GM23338 (cell line): ENCODE measurements around the gene GNB1L. TPM values are rescaled to one million over a fixed set of nuclear protein-coding genes. Genes with fewer than 3 reads are reported as not detected.

ENCODE experiments used
- ATAC-seq: fragments of 200-7000 bp; cut with Tn5 transposase; 3 replicates; pipeline ENCODE4 v1.9.1; 2020
- DNase-seq: peaks from one replicate; pipeline ENCODE4 v3.0.0-alpha.2; 2015; ENCODE audit warnings: low spot score
- H2AFZ ChIP-seq: fragments of 200-600 bp; sonication (generic); 2 replicates; pipeline ENCODE4 v1.8.0; 2016; ENCODE audit warnings: antibody characterized with exemption, mild to moderate bottlenecking, moderate library complexity
- H3F3A ChIP-seq: fragments of 200-600 bp; sonication (generic); replicated peaks from 2 replicates; pipeline ENCODE4 v1.8.0; 2017; ENCODE audit warnings: antibody characterized with exemption, mixed run types, low read depth
- H3K27ac ChIP-seq: fragments of 200-600 bp; sonication (generic); 2 replicates; pipeline ENCODE4 v1.6.1; 2016; ENCODE audit warnings: low read depth
- H3K27me3 ChIP-seq: fragments of 200-600 bp; sonication (generic); 2 replicates; pipeline ENCODE4 v1.8.0; 2016; ENCODE audit warnings: mild to moderate bottlenecking, mixed run types, moderate library complexity; ENCODE audit not compliant: insufficient read depth
- H3K36me3 ChIP-seq: fragments of 200-600 bp; sonication (generic); 2 replicates; pipeline ENCODE4 v1.8.0; 2016; ENCODE audit warnings: mild to moderate bottlenecking; ENCODE audit not compliant: insufficient read depth
- H3K4me1 ChIP-seq: fragments of 200-600 bp; sonication (generic); 2 replicates; pipeline ENCODE4 v1.8.0; 2016; ENCODE audit warnings: mild to moderate bottlenecking, moderate library complexity; ENCODE audit not compliant: insufficient read depth
- H3K4me2 ChIP-seq: fragments of 200-600 bp; sonication (generic); 2 replicates; pipeline ENCODE4 v1.7.1; 2017; ENCODE audit warnings: mixed run types
- H3K4me3 ChIP-seq: fragments of 200-600 bp; sonication (generic); 2 replicates; pipeline ENCODE4 v1.6.1; 2016; ENCODE audit warnings: mixed run types
- H3K79me2 ChIP-seq: fragments of 200-600 bp; sonication (generic); replicated peaks from 2 replicates; pipeline ENCODE4 v1.8.0; 2017; ENCODE audit warnings: mild to moderate bottlenecking; ENCODE audit not compliant: insufficient read depth
- H3K9me2 ChIP-seq: fragments of 200-600 bp; sonication (generic); 2 replicates; pipeline ENCODE4 v1.8.0; 2017; ENCODE audit not compliant: insufficient read depth
- H4K20me1 ChIP-seq: fragments of 200-600 bp; sonication (generic); replicated peaks from 2 replicates; pipeline ENCODE4 v1.8.0; 2017; ENCODE audit warnings: mild to moderate bottlenecking; ENCODE audit not compliant: insufficient read depth
- H3K27ac Mint-ChIP-seq: 2 replicates; pipeline ENCODE4 v1.8.0; 2020; ENCODE audit warnings: inconsistent platforms, mild to moderate bottlenecking, moderate library complexity, mixed read lengths
- H3K27me3 Mint-ChIP-seq: 3 replicates; pipeline ENCODE4 v1.8.0; 2022; ENCODE audit warnings: low read depth, mild to moderate bottlenecking, moderate library complexity, mixed read lengths, inconsistent platforms; ENCODE audit not compliant: insufficient read depth, poor library complexity
- H3K36me3 Mint-ChIP-seq: 3 replicates; pipeline ENCODE4 v1.8.0; 2021; ENCODE audit warnings: low read depth, mild to moderate bottlenecking, inconsistent platforms, moderate library complexity, mixed read lengths
- H3K4me1 Mint-ChIP-seq: 3 replicates; pipeline ENCODE4 v1.8.0; 2020; ENCODE audit warnings: mild to moderate bottlenecking, inconsistent platforms, mixed read lengths
- H3K4me3 Mint-ChIP-seq: 3 replicates; pipeline ENCODE4 v1.8.0; 2021; ENCODE audit warnings: moderate library complexity, mild to moderate bottlenecking, inconsistent platforms, mixed read lengths
- H3K9me3 Mint-ChIP-seq: 3 replicates; pipeline ENCODE4 v1.8.0; 2020; ENCODE audit warnings: moderate library complexity, mild to moderate bottlenecking, inconsistent platforms, mixed read lengths
- CREB1 ChIP-seq: fragments of 250-450 bp; sonication (Bioruptor Pico); IDR thresholded peaks from 2 replicates; pipeline ENCODE4 v1.5.0; 2020; ENCODE audit warnings: low read depth, mild to moderate bottlenecking, moderate library complexity
- CTCF ChIP-seq, 2 experiments: fragments of 200-600 bp in 1 of 2; sonication (generic) in 1 of 2; conservative IDR thresholded peaks; 2 replicates each; pipeline versions ENCODE4 v1.5.1 to v1.6.1; 2016 to 2017; ENCODE audit warnings: antibody characterized with exemption in 2 of 2, low read depth in 2 of 2, mild to moderate bottlenecking in 2 of 2, moderate library complexity in 1 of 2
- ETS1 ChIP-seq: IDR thresholded peaks from 2 replicates; pipeline ENCODE4 v1.6.1; 2016; ENCODE audit warnings: antibody characterized with exemption
- EZH2 ChIP-seq: fragments of 200-600 bp; sonication (generic); IDR thresholded peaks from one replicate; pipeline ENCODE4 v1.8.0; 2017; ENCODE audit warnings: antibody characterized with exemption, mild to moderate bottlenecking, low read depth; ENCODE audit not compliant: unreplicated experiment
- EZH2phosphoT487 ChIP-seq: fragments of 200-600 bp; sonication (generic); IDR thresholded peaks from one replicate; pipeline ENCODE4 v1.8.1; 2018; ENCODE audit warnings: antibody characterized with exemption; ENCODE audit not compliant: unreplicated experiment
- JUNB ChIP-seq: IDR thresholded peaks from one replicate; pipeline ENCODE4 v1.6.1; 2016; ENCODE audit warnings: antibody characterized with exemption; ENCODE audit not compliant: unreplicated experiment
- NANOG ChIP-seq: IDR thresholded peaks from 2 replicates; pipeline ENCODE4 v1.6.1; 2016; ENCODE audit warnings: antibody characterized with exemption, borderline replicate concordance
- POLR2AphosphoS5 ChIP-seq: IDR thresholded peaks from 2 replicates; pipeline ENCODE4 v1.6.1; 2016; ENCODE audit warnings: antibody characterized with exemption, low read depth
- REST ChIP-seq: IDR thresholded peaks from one replicate; pipeline ENCODE4 v1.6.1; 2018; ENCODE audit warnings: antibody characterized with exemption; ENCODE audit not compliant: unreplicated experiment
- STAT1 ChIP-seq: IDR thresholded peaks from one replicate; pipeline ENCODE4 v1.6.1; 2016; ENCODE audit warnings: antibody characterized with exemption; ENCODE audit not compliant: unreplicated experiment
- ZNF114 ChIP-seq: fragments of 250-450 bp; sonication (Bioruptor Pico); IDR thresholded peaks from 2 replicates; pipeline ENCODE4 v1.5.0; 2020; ENCODE audit warnings: mild to moderate bottlenecking, moderate library complexity
- ZNF331 ChIP-seq: fragments of 250-450 bp; sonication (Bioruptor Pico); IDR thresholded peaks from 2 replicates; pipeline ENCODE4 v1.5.0; 2020; ENCODE audit warnings: low read depth, mild to moderate bottlenecking, moderate library complexity
- ZNF462 ChIP-seq: fragments of 250-450 bp; sonication (Bioruptor Pico); IDR thresholded peaks from 2 replicates; pipeline ENCODE4 v1.5.0; 2020; ENCODE audit warnings: mild to moderate bottlenecking, moderate library complexity
- polyA plus RNA-seq: library from polyadenylated mRNA; unstranded; fragments of >200 nt; fragmentation: Nextera tagmentation; extraction: Ambion mirVana; gene quantifications from 2 replicates; pipeline ENCODE4 v1.2.1, GENCODE V29; 2016
- total RNA-seq: library from RNA; depleted of rRNA; stranded (reverse); fragments of >200 nt; shearing (Covaris generic); gene quantifications from 2 replicates; pipeline ENCODE4 v1.2.3, GENCODE V29; 2014

The GNB1L gene
- total and polyA plus RNA-seq, 2 experiments from 2014 or later, result 15.2 to 27.8 TPM

GRCh38 chr22:19815823-19816290 is 38.8 kb downstream of the GNB1L start:
- Mint-ChIP-seq H3K9me3 (no peaks in the 10 kb centered on the region), H3K4me1 (no peaks in the 10 kb centered on the region), H3K36me3 (no peaks in the 10 kb centered on the region), H3K27ac (no peak overlapping the region), H3K27me3 (peaks cover 8% of the 10 kb centered on the region), H3K4me3 (no peak overlapping the region)
- DNase-seq, result no peak
- no peaks in the 10 kb centered on the region for H3K9me2 ChIP-seq
- H3K27ac ChIP-seq, result no peak overlapping the region
- ATAC-seq, result no peak
- H3K4me3 ChIP-seq, result no peak overlapping the region
- TF ChIP-seq NANOG (no peak), JUNB (no peak), POLR2AphosphoS5 (no peak), REST (no peak), ZNF462 (no peak), ZNF114 (CRISPR knock-in tag) (no peak), EZH2 (no peak), CTCF (conservative IDR thresholded peaks at IDR 0.05; ENCODE audit: low read depth in 2 of 2) (no peak), STAT1 (no peak), ETS1 (no peak), ZNF331 (no peak), EZH2phosphoT487 (no peak), CREB1 (no peak)
- no peaks in the 10 kb centered on the region for H3K4me1 ChIP-seq
- no peaks in the 10 kb centered on the region for H3K79me2 ChIP-seq
- no peaks in the 10 kb centered on the region for H3F3A ChIP-seq
- H3K4me2 ChIP-seq, result no peak overlapping the region
- no peaks in the 10 kb centered on the region for H3K27me3 ChIP-seq
- no peaks in the 10 kb centered on the region for H3K36me3 ChIP-seq
- no peaks in the 10 kb centered on the region; the same call in 1 of the 2 replicates for H4K20me1 ChIP-seq
- H2AFZ ChIP-seq, result no peak overlapping the region
